Thyroid gland (tissue), 4 donors: ENCODE measurements around the gene PRODH.

Source experiments
- CTCF ChIP-seq, 6 experiments: fragments of 200-600 bp in 3 of 6; fragments of 450-650 bp in 3 of 6; sonication (generic) in 3 of 6; IDR thresholded peaks; one replicate each; pipeline ENCODE4 v1.5.1; 2016 to 2019; ENCODE audit warnings: antibody characterized with exemption in 6 of 6, mild to moderate bottlenecking in 2 of 6, inconsistent platforms in 1 of 6, moderate library complexity in 1 of 6
- POLR2A ChIP-seq, 2 donors: fragments of 450-650 bp; IDR thresholded peaks; one replicate each; pipeline ENCODE4 v1.6.1; 2017; ENCODE audit warnings: antibody characterized with exemption in 2 of 2, mild to moderate bottlenecking in 2 of 2, moderate library complexity in 1 of 2

DNA sequence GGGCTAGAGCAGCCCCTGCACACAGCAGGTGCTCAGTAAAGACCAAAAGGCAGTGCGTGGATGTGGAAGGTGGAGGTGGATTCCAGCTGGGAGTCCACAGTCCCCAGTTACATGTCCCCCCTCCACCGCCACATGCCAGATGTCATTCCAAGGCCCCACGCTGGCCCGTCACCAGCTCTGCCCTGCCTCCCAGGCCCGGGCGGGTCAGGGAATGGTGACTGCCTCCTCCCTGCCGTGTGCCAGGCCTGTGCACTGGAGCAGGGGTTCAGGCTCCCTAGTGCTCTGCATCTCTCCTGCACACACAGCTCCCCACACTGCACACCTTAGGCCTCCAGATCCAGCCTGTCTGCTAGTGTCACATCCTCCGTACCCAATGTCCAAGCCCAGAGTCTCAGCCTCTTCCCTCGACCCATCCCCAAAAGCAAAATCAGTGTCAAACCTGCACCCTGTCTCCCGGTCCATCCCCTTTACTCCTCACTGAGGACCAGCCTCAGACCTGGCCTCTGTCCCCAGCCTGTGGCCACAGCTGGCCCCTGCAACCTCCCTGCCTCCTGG, 40.2 kb upstream of the PRODH start:
- TF ChIP-seq CTCF (IDR thresholded peaks at IDR 0.05): no peak
- no peak for TF ChIP-seq POLR2A (IDR thresholded peaks at IDR 0.05)
